RWPE1 (cell line): Measurements from ENCODE around the gene NOL4L.

Source experiments
- CTCF ChIA-PET: fragments of 350-600 bp; sonication (Branson Sonifier 250); formaldehyde crosslinking; extraction: SDS; loops from one replicate; lab custom pipeline; 2021; lab: Yijun Ruan, JAX
- POLR2A ChIA-PET: fragments of 400-600 bp; formaldehyde crosslinking; extraction: SDS; loops from one replicate; lab custom pipeline; 2020; ENCODE audit warnings: antibody characterized with exemption; ENCODE audit not compliant: low non-redundant PET; lab: Yijun Ruan, JAX
- DNase-seq: peaks from one replicate; pipeline ENCODE4 v3.0.0; 2012; ENCODE audit warnings: low spot score
- H3K27ac ChIP-seq: fragments of 450-650 bp; 2 replicates; pipeline ENCODE4 v1.5.1; 2017
- TF ChIP-seq, protein P1 (sequence below): fragments of 450-650 bp; conservative IDR thresholded peaks from 2 replicates; pipeline ENCODE4 v1.5.1; 2017; ENCODE audit warnings: low read depth, mild to moderate bottlenecking

Gene NOL4L

DNA sequence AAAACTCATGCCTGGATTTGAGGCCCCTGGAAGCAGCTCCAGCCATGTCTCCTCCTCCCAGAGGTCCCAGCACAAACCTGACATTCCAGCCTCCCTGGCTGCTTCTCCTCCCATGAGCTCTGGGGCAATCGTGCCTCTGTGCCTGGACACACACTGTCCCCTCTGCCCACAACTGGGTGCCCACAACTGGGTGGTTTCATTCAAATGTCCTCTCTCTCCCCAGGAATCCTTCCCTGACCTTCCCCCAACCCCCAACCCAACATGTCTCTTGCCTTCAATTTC lies 37.4 kb downstream of the NOL4L start:
- TF ChIP-seq, protein P1, sequence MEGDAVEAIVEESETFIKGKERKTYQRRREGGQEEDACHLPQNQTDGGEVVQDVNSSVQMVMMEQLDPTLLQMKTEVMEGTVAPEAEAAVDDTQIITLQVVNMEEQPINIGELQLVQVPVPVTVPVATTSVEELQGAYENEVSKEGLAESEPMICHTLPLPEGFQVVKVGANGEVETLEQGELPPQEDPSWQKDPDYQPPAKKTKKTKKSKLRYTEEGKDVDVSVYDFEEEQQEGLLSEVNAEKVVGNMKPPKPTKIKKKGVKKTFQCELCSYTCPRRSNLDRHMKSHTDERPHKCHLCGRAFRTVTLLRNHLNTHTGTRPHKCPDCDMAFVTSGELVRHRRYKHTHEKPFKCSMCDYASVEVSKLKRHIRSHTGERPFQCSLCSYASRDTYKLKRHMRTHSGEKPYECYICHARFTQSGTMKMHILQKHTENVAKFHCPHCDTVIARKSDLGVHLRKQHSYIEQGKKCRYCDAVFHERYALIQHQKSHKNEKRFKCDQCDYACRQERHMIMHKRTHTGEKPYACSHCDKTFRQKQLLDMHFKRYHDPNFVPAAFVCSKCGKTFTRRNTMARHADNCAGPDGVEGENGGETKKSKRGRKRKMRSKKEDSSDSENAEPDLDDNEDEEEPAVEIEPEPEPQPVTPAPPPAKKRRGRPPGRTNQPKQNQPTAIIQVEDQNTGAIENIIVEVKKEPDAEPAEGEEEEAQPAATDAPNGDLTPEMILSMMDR, result no peak
- H3K27ac ChIP-seq, result no peak overlapping the region
- CTCF ChIA-PET, result interaction anchor here (0.9 kb wide), 1 partner anchor 11 kb away, joined by 3 read pairs; no protein-coding TSS in a partner anchor
- POLR2A ChIA-PET, result no interaction called here
- no peak for DNase-seq

DNA sequence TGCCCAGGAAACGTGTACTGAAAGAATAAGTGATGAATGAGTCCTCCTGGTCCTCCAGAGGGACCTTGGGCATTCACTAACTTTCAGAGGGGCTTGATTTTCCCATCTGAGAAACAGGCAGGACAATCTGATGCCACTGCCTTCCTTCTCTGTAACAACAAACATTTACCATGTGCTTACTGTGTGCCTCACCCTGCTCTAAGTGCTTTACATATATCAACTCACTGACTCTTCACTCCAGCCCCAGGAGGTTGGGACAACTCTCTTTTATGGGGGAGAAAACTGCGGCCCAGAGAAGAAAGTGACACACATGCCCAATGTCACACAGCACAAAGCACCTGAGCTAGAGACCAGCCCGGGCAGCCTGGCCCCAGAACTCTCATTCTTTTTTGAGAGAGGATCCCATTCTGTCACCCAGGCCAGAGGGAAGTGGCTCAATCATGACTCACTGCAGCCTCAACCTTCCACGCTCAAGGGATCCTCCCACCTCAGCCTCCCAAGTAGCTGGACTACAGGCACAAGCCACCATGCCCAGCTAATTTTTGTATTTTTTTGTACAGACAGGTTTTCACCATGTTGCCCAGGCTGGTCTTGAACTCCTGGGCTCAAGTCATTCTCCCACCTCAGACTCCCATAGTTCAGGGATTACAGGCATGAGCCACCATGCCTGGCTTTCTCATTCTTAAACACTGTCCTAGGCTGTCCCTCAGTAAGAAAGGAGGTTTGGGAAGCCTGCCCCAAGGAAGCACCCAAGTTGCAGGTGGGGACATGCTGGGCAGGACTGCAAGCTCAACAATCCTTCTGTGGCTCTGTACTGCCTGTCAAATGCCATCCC lies 38.0 kb downstream of the NOL4L start:
- ChIA-PET CTCF (no interaction called here), POLR2A (no interaction called here)
- no peak overlapping the region for H3K27ac ChIP-seq
- TF ChIP-seq, protein P1, result no peak
- DNase-seq, result no peak

DNA sequence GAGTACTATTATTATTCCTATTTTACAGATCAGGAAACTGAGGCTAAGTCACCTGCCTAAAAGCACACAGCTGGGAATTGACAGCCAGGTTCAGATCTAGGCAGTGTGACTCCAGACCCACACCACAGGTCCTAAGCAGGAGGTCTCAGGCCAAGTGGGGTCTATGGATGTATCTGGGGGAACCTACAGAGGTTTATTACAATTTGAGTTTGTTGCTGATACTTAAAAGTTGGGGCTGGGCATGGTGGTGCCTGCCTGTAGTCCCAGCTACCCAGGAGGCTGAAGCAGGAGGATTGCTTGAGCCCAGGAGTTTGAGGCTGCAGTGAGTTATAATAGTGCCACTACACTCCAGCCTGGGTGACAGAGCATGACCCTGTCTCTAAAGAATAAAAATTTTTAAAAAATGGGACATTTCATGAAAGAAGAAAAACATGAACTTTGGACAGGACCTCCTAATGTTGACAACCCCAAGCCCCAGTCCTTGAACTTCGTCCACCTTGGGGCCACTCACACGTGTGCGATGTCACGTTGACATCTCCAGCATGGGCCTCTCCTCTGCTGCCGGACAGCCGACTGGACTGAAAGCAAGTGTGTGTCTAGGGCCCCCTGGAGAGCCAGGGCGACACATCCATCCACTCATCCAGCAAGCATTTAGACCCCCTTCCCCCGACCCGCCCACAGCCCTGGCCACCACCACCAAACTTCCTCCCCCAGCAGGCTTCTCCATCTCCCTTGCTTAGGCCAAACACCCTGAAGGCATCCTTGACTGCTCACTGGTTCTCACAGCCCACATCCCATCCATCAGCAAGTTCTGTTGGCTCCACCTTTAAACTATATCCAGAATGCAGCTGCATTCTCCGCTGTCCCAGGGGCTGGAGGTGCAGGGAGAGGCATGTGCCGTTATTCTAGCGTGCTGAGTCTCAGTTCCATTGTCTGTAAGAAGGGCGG lies 40.0 kb downstream of the NOL4L start:
- no peak overlapping the region for H3K27ac ChIP-seq
- POLR2A ChIA-PET, result no interaction called here
- CTCF ChIA-PET, result interaction anchor here (0.6 to 1.2 kb wide), 4 partner anchors 20 to 109 kb away, joined by 3 to 6 read pairs (median 3); no protein-coding TSS in a partner anchor
- no peak for DNase-seq
- TF ChIP-seq, protein P1, result no peak

GRCh38 chr20:32544260-32544722 lies 40.8 kb downstream of the NOL4L start:
- ChIA-PET POLR2A (no interaction called here), CTCF (interaction anchor here (0.6 to 1.2 kb wide), 3 partner anchors 22 to 110 kb away, joined by 3 read pairs; no protein-coding TSS in a partner anchor)
- DNase-seq, result no peak
- TF ChIP-seq, protein P1, result no peak
- no peak overlapping the region for H3K27ac ChIP-seq

- CTCF ChIA-PET, result interaction anchor here (1.1 to 1.2 kb wide), 2 partner anchors 21 to 109 kb away, joined by 3 read pairs; no protein-coding TSS in a partner anchor
- DNase-seq, result no peak
Measured at GRCh38 chr20:32543570-32544259, 41.4 kb downstream of the NOL4L start.

More at GRCh38 chr20:32543570-32544259, 41.4 kb downstream of the NOL4L start:
- TF ChIP-seq, protein P1, result no peak
- H3K27ac ChIP-seq, result no peak overlapping the region
- POLR2A ChIA-PET, result no interaction called here
